IMR-90 (cell line): ENCODE results near the gene TPCN1. TPM values are rescaled to one million over a fixed set of nuclear protein-coding genes. Genes with fewer than 3 reads are reported as not detected.

Source experiments
- ATAC-seq: fragments of 200-7000 bp; cut with Tn5 transposase; 2 replicates; pipeline ENCODE4 v1.9.1; 2020; ENCODE audit warnings: low read depth, mild to moderate bottlenecking, moderate library complexity
- BruUV-seq: library from RNA; stranded (reverse); fragments of 400-500 nt; replicated peaks from 2 replicates; lab custom pipeline; 2021; lab: Mats Ljungman, UMichigan
- CTCF ChIA-PET: fragments of 300-600 bp; formaldehyde crosslinking; extraction: SDS; loops from one replicate; lab custom pipeline; 2021; ENCODE audit warnings: antibody characterized with exemption; lab: Yijun Ruan, JAX
- POLR2A ChIA-PET: fragments of 300-600 bp; sonication (Branson Sonifier 250); formaldehyde crosslinking; loops from one replicate; lab custom pipeline; 2022; ENCODE audit warnings: antibody characterized with exemption; ENCODE audit not compliant: unreplicated experiment; lab: Charles Lee
- DNase-seq: peaks from one replicate; pipeline ENCODE4 v3.0.0; 2013
- H2AFZ ChIP-seq: replicated peaks from 2 replicates; pipeline ENCODE3; 2013; ENCODE audit warnings: low read length, mild to moderate bottlenecking; ENCODE audit not compliant: poor library complexity
- H2AK5ac ChIP-seq: 2 replicates; pipeline ENCODE4 v1.6.1; 2013; ENCODE audit warnings: low read depth, low read length, inconsistent platforms
- H2AK9ac ChIP-seq: replicated peaks from 2 replicates; pipeline ENCODE3; 2013; ENCODE audit warnings: mild to moderate bottlenecking, low read depth, low read length, moderate library complexity; ENCODE audit not compliant: poor library complexity
- H2BK120ac ChIP-seq: 2 replicates; pipeline ENCODE4 v1.6.1; 2013; ENCODE audit warnings: low read depth, low read length, inconsistent platforms
- H2BK15ac ChIP-seq: 3 replicates; pipeline ENCODE4 v1.6.1; 2013; ENCODE audit warnings: low read depth, low read length, inconsistent platforms
- H2BK20ac ChIP-seq: 2 replicates; pipeline ENCODE4 v1.6.1; 2013; ENCODE audit warnings: low read depth, mild to moderate bottlenecking, inconsistent platforms, low read length, moderate library complexity
- H2BK5ac ChIP-seq: 2 replicates; pipeline ENCODE4 v1.6.1; 2013; ENCODE audit warnings: mild to moderate bottlenecking, low read depth, low read length, inconsistent platforms; ENCODE audit not compliant: poor library complexity, severe bottlenecking
- H3K14ac ChIP-seq: replicated peaks from 2 replicates; pipeline ENCODE4 v1.6.1; 2013; ENCODE audit warnings: low read depth, low read length, inconsistent platforms
- H3K18ac ChIP-seq: 2 replicates; pipeline ENCODE4 v1.6.1; 2013; ENCODE audit warnings: low read depth, low read length, control low read depth
- H3K23ac ChIP-seq: 2 replicates; pipeline ENCODE4 v1.6.1; 2013; ENCODE audit warnings: low read depth, low read length, inconsistent platforms
- H3K27ac ChIP-seq: 2 replicates; pipeline ENCODE4 v1.5.1; 2013; ENCODE audit warnings: mild to moderate bottlenecking, control low read depth, low read length; ENCODE audit not compliant: insufficient read depth
- H3K27me3 ChIP-seq: 2 replicates; pipeline ENCODE4 v1.6.1; 2013; ENCODE audit warnings: low read length; ENCODE audit not compliant: control insufficient read depth, insufficient read depth
- H3K36me3 ChIP-seq: 2 replicates; pipeline ENCODE4 v1.6.1; 2013; ENCODE audit warnings: low read length, mixed read lengths; ENCODE audit not compliant: control insufficient read depth, insufficient read depth
- H3K4ac ChIP-seq: 2 replicates; pipeline ENCODE4 v1.6.1; 2013; ENCODE audit warnings: low read depth, low read length, inconsistent platforms
- H3K4me1 ChIP-seq: 2 replicates; pipeline ENCODE4 v1.6.1; 2013; ENCODE audit warnings: low read length, mixed read lengths; ENCODE audit not compliant: control insufficient read depth, insufficient read depth
- H3K4me2 ChIP-seq: 2 replicates; pipeline ENCODE4 v1.6.1; 2013; ENCODE audit warnings: low read depth, mild to moderate bottlenecking, control low read depth, low read length, moderate library complexity
- H3K4me3 ChIP-seq: 2 replicates; pipeline ENCODE4 v1.5.1; 2013; ENCODE audit warnings: low read depth, mild to moderate bottlenecking, control low read depth, low read length, moderate library complexity; ENCODE audit not compliant: insufficient read depth
- H3K56ac ChIP-seq: 2 replicates; pipeline ENCODE4 v1.6.1; 2013; ENCODE audit warnings: low read length, inconsistent platforms; ENCODE audit not compliant: insufficient read depth; ENCODE audit errors: extremely low read depth
- H3K79me1 ChIP-seq, 2 experiments: 2 replicates each; pipeline ENCODE4 v1.6.1; 2013; ENCODE audit warnings: low read length in 2 of 2, inconsistent platforms in 1 of 2, low read depth in 1 of 2
- H3K9ac ChIP-seq: 2 replicates; pipeline ENCODE4 v1.6.1; 2013; ENCODE audit warnings: low read depth, low read length, control low read depth
- H3K9me1 ChIP-seq: 2 replicates; pipeline ENCODE4 v1.6.1; 2013; ENCODE audit warnings: low read length, inconsistent platforms; ENCODE audit not compliant: insufficient read depth
- H3K9me3 ChIP-seq: 2 replicates; pipeline ENCODE4 v1.6.1; 2013; ENCODE audit warnings: low read length; ENCODE audit not compliant: control insufficient read depth, insufficient read depth
- H4K20me1 ChIP-seq: 2 replicates; pipeline ENCODE4 v1.6.1; 2013; ENCODE audit warnings: low read length, inconsistent platforms; ENCODE audit not compliant: insufficient read depth
- H4K5ac ChIP-seq: 2 replicates; pipeline ENCODE4 v1.6.1; 2013; ENCODE audit warnings: mild to moderate bottlenecking, low read depth, low read length, control low read depth
- H4K8ac ChIP-seq, 2 experiments: 2 replicates each; pipeline ENCODE4 v1.6.1; 2013; ENCODE audit warnings: low read depth in 2 of 2, low read length in 2 of 2, control low read depth in 1 of 2, inconsistent platforms in 1 of 2
- H4K91ac ChIP-seq: 2 replicates; pipeline ENCODE4 v1.6.1; 2013; ENCODE audit warnings: low read depth, low read length, inconsistent platforms; ENCODE audit not compliant: insufficient read depth
- CEBPB ChIP-seq: IDR thresholded peaks from 2 replicates; pipeline ENCODE4 v1.6.1; 2012; ENCODE audit warnings: low read depth, low read length, improper control_type of control experiment
- ELK1 ChIP-seq: fragments of 150-350 bp; IDR thresholded peaks from 2 replicates; pipeline ENCODE4 v1.6.1; 2016; ENCODE audit warnings: low read depth, mild to moderate bottlenecking, low read length, moderate library complexity, borderline replicate concordance
- FOS ChIP-seq: fragments of 150-350 bp; IDR thresholded peaks from 2 replicates; pipeline ENCODE4 v1.6.1; 2016; ENCODE audit warnings: low read depth, low read length
- MAFK ChIP-seq: IDR thresholded peaks from 2 replicates; pipeline ENCODE4 v1.6.1; 2012; ENCODE audit warnings: low read depth, low read length, improper control_type of control experiment
- NFE2L2 ChIP-seq: fragments of 150-350 bp; IDR thresholded peaks from 2 replicates; pipeline ENCODE4 v1.6.1; 2016; ENCODE audit warnings: low read depth, mild to moderate bottlenecking, low read length
- POLR2A ChIP-seq: IDR thresholded peaks from 2 replicates; pipeline ENCODE4 v1.6.1; 2012; ENCODE audit warnings: mild to moderate bottlenecking, low read depth, low read length
- RAD21 ChIP-seq: IDR thresholded peaks from 2 replicates; pipeline ENCODE4 v1.6.1; 2012; ENCODE audit warnings: low read length, improper control_type of control experiment
- RCOR1 ChIP-seq: IDR thresholded peaks from 2 replicates; pipeline ENCODE4 v1.6.1; 2012; ENCODE audit warnings: mild to moderate bottlenecking, low read length, improper control_type of control experiment; ENCODE audit not compliant: insufficient replicate concordance
- WGBS, 2 experiments: methylation state at CpG; one replicate each; pipeline versions ENCODE4 v1.1.5 to v1.1.7; 2013; ENCODE audit warnings: missing lambda C conversion rate in 2 of 2; ENCODE audit not compliant: insufficient read length in 1 of 2; ENCODE audit errors: extremely low coverage in 2 of 2; 5-methylcytosine and 5-hydroxymethylcytosine counted together
- dilution Hi-C: fragments of 300-500 bp; cut with HindIII; formaldehyde crosslinking; loops from one replicate; pipeline ENCODE4 v1.14.3; 2018; ENCODE audit warnings: low sequenced_read_pairs; ENCODE audit not compliant: unreplicated experiment
- in situ Hi-C: fragments of 300-500 bp; cut with MboI; formaldehyde crosslinking; loops from 3 replicates; pipeline ENCODE4 v1.14.3; 2019; ENCODE audit warnings: low sequenced_read_pairs, inconsistent platforms, mixed read lengths
- intact Hi-C: fragments of 100-400 bp; cut with micrococcal nuclease; formaldehyde crosslinking; loops from 2 replicates; pipeline ENCODE4 v1.10.0; 2022
- polyA plus RNA-seq, 3 experiments: library from polyadenylated mRNA; depleted of rRNA; stranded (reverse); fragments of >200 nt; gene quantifications; 2 replicates each; pipeline ENCODE4 v1.2.3, GENCODE V29; 2012; ENCODE audit warnings: low replicate concordance in 1 of 3
- total RNA-seq: library from RNA; depleted of rRNA; stranded (reverse); fragments of >200 nt; gene quantifications from 2 replicates; pipeline ENCODE4 v1.2.3, GENCODE V29; 2012

Gene TPCN1
- total and polyA plus RNA-seq, 2 of the 4 experiments (the other 2 are of a cell fraction), result 2.0 to 13.2 TPM

- no peak overlapping the region for H2BK120ac ChIP-seq
- peak overlapping the region; percentile 5 for H2AFZ ChIP-seq
- no peak overlapping the region for H2BK5ac ChIP-seq
- H3K4me2 ChIP-seq, result no peak overlapping the region
- no peaks in the 10 kb centered on the region for H3K27me3 ChIP-seq
- H3K36me3 ChIP-seq, result peaks cover 12% of the 10 kb centered on the region; the same call in 1 of the 2 replicates
- no TSS peak for BruUV-seq
- no peaks in the 10 kb centered on the region for H3K79me1 ChIP-seq
- dilution Hi-C loops, result no loop called here
- no peak overlapping the region for H3K14ac ChIP-seq
- in situ Hi-C loops, result no loop called here
- intact Hi-C loops, result no loop called here
- no peak overlapping the region for H2BK15ac ChIP-seq
- TF ChIP-seq POLR2A (no peak), MAFK (no peak), RCOR1 (no peak), ELK1 (no peak), RAD21 (no peak), NFE2L2 (no peak), CEBPB (no peak), FOS (no peak)
- H3K56ac ChIP-seq, result no peak overlapping the region
- H3K4ac ChIP-seq, result no peak overlapping the region
- H3K23ac ChIP-seq, result no peak overlapping the region
- H3K27ac ChIP-seq, result no peak overlapping the region
- no peak overlapping the region for H2BK20ac ChIP-seq
- H2AK5ac ChIP-seq, result no peak overlapping the region
- H3K18ac ChIP-seq, result no peak overlapping the region
- H4K20me1 ChIP-seq, result no peaks in the 10 kb centered on the region; the same call in 1 of the 2 replicates
- H3K4me1 ChIP-seq, result no peaks in the 10 kb centered on the region
- no peak overlapping the region for H4K91ac ChIP-seq
- H3K9me1 ChIP-seq, result peaks cover 4% of the 10 kb centered on the region
- H2AK9ac ChIP-seq, result no peak overlapping the region
- no peak overlapping the region for H4K8ac ChIP-seq
- peak; percentile 46 for DNase-seq
- ChIA-PET POLR2A (no interaction called here), CTCF (interaction anchor here (0.7 kb wide), 1 partner anchor 9 kb away, joined by 3 read pairs; no protein-coding TSS in a partner anchor)
- no peak overlapping the region for H4K5ac ChIP-seq
- no peaks in the 10 kb centered on the region for H3K9me3 ChIP-seq
- H3K4me3 ChIP-seq, result no peak overlapping the region
- ATAC-seq, result no peak
- no peak overlapping the region for H3K9ac ChIP-seq
- 94% methylated on average over 7 of the region's 11 CpGs; no CpG with 5 or more reads in 1 of the 2 experiments for WGBS, 2 experiments
Measured at GRCh38 chr12:113306382-113306781, 85.1 kb downstream of the TPCN1 start.
